HL-60 (cell line): ENCODE results near the gene TLX3.

Experiments
- DNase-seq, 2 experiments: peaks; one replicate each; pipeline ENCODE4 v3.0.0-alpha.2; 2010 to 2020; ENCODE audit warnings: low read depth in 1 of 2, low spot score in 1 of 2
- H3K27ac ChIP-seq: fragments of 250-450 bp; sonication (Bioruptor Pico); replicated peaks from 2 replicates; pipeline ENCODE4 v1.5.1; 2020; ENCODE audit warnings: mild to moderate bottlenecking, moderate library complexity
- H3K27me3 ChIP-seq: fragments of 250-450 bp; sonication (Bioruptor Pico); 2 replicates; pipeline ENCODE4 v1.5.1; 2021; ENCODE audit warnings: mild to moderate bottlenecking, moderate library complexity; ENCODE audit not compliant: insufficient read depth, poor library complexity, severe bottlenecking
- H3K4me3 ChIP-seq: replicated peaks from 2 replicates; pipeline ENCODE4 v1.5.1; 2011; ENCODE audit warnings: mild to moderate bottlenecking, control low read depth, low read length; ENCODE audit not compliant: insufficient read depth
- GABPA ChIP-seq: IDR thresholded peaks from 2 replicates; pipeline ENCODE4 v1.6.1; 2012; ENCODE audit warnings: low read depth
- POLR2AphosphoS5 ChIP-seq: IDR thresholded peaks from 2 replicates; pipeline ENCODE4 v1.6.1; 2012; ENCODE audit warnings: low read depth
- SPI1 ChIP-seq: IDR thresholded peaks from 2 replicates; pipeline ENCODE4 v1.6.1; 2012; ENCODE audit warnings: low read depth, mild to moderate bottlenecking, borderline replicate concordance
- TF ChIP-seq, protein P1 (sequence below): IDR thresholded peaks from one replicate; pipeline ENCODE4 v1.5.1; 2011; ENCODE audit warnings: low read length, control low read depth, inconsistent platforms; ENCODE audit not compliant: insufficient read depth
- TF ChIP-seq, protein P2 (sequence below): IDR thresholded peaks from 2 replicates; pipeline ENCODE4 v1.6.1; 2012; ENCODE audit warnings: low read depth; ENCODE audit not compliant: insufficient replicate concordance

Gene TLX3

GRCh38 chr5:171288066-171288465 is 21.0 kb upstream of the TLX3 start:
- H3K4me3 ChIP-seq = no peak overlapping the region
- TF ChIP-seq SPI1 (no peak), POLR2AphosphoS5 (no peak), GABPA (no peak)
- TF ChIP-seq, protein P1, sequence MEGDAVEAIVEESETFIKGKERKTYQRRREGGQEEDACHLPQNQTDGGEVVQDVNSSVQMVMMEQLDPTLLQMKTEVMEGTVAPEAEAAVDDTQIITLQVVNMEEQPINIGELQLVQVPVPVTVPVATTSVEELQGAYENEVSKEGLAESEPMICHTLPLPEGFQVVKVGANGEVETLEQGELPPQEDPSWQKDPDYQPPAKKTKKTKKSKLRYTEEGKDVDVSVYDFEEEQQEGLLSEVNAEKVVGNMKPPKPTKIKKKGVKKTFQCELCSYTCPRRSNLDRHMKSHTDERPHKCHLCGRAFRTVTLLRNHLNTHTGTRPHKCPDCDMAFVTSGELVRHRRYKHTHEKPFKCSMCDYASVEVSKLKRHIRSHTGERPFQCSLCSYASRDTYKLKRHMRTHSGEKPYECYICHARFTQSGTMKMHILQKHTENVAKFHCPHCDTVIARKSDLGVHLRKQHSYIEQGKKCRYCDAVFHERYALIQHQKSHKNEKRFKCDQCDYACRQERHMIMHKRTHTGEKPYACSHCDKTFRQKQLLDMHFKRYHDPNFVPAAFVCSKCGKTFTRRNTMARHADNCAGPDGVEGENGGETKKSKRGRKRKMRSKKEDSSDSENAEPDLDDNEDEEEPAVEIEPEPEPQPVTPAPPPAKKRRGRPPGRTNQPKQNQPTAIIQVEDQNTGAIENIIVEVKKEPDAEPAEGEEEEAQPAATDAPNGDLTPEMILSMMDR = no peak
- TF ChIP-seq, protein P2, sequence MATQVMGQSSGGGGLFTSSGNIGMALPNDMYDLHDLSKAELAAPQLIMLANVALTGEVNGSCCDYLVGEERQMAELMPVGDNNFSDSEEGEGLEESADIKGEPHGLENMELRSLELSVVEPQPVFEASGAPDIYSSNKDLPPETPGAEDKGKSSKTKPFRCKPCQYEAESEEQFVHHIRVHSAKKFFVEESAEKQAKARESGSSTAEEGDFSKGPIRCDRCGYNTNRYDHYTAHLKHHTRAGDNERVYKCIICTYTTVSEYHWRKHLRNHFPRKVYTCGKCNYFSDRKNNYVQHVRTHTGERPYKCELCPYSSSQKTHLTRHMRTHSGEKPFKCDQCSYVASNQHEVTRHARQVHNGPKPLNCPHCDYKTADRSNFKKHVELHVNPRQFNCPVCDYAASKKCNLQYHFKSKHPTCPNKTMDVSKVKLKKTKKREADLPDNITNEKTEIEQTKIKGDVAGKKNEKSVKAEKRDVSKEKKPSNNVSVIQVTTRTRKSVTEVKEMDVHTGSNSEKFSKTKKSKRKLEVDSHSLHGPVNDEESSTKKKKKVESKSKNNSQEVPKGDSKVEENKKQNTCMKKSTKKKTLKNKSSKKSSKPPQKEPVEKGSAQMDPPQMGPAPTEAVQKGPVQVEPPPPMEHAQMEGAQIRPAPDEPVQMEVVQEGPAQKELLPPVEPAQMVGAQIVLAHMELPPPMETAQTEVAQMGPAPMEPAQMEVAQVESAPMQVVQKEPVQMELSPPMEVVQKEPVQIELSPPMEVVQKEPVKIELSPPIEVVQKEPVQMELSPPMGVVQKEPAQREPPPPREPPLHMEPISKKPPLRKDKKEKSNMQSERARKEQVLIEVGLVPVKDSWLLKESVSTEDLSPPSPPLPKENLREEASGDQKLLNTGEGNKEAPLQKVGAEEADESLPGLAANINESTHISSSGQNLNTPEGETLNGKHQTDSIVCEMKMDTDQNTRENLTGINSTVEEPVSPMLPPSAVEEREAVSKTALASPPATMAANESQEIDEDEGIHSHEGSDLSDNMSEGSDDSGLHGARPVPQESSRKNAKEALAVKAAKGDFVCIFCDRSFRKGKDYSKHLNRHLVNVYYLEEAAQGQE = no peak
- DNase-seq = no peak
- H3K27ac ChIP-seq = no peak overlapping the region
- peaks cover 5% of the 10 kb centered on the region for H3K27me3 ChIP-seq

- Histone ChIP-seq H3K27me3 (no peaks in the 10 kb centered on the region), H3K27ac (no peak overlapping the region), H3K4me3 (no peak overlapping the region)
- TF ChIP-seq, protein P2 = no peak
- TF ChIP-seq POLR2AphosphoS5 (no peak), SPI1 (no peak), GABPA (no peak)
- TF ChIP-seq, protein P1 = no peak
- no peak for DNase-seq
These were observed 17.7 kb upstream of the TLX3 start for GRCh38 chr5:171291371-171291770.

GRCh38 chr5:171295299-171295698 is 13.7 kb upstream of the TLX3 start:
- Histone ChIP-seq H3K27ac (no peak overlapping the region), H3K4me3 (no peak overlapping the region), H3K27me3 (peaks cover 7% of the 10 kb centered on the region)
- TF ChIP-seq, protein P1 = no peak
- TF ChIP-seq GABPA (no peak), SPI1 (no peak), POLR2AphosphoS5 (no peak)
- TF ChIP-seq, protein P2 = no peak
- no peak for DNase-seq
